Epithelial cell of proximal tubule (primary cell): ENCODE results near the gene HLA-DOB. TPM values are rescaled to one million over a fixed set of nuclear protein-coding genes. Genes with fewer than 3 reads are reported as not detected.
"Not testable (repeated sequence)": the region's sequence is repeated elsewhere in the genome, so short reads cannot be mapped to it uniquely, and the experiment has no call there.

Experiments
- DNase-seq: peaks from one replicate; pipeline ENCODE4 v3.0.0-alpha.2; 2011; ENCODE audit warnings: low read depth
- H3K4me3 ChIP-seq: 2 replicates; pipeline ENCODE4 v1.5.1; 2011; ENCODE audit warnings: low read depth, mild to moderate bottlenecking, low read length
- total RNA-seq: library from RNA; depleted of rRNA; stranded (reverse); fragments of >200 nt; gene quantifications from 2 replicates; pipeline ENCODE4 v1.2.3, GENCODE V29; 2015
- TF ChIP-seq, protein P1 (sequence below): conservative IDR thresholded peaks from 2 replicates; pipeline ENCODE4 v1.5.1; 2012; ENCODE audit warnings: low read depth, mild to moderate bottlenecking, low read length

HLA-DOB gene
- total RNA-seq, 1 donor from 2014 or later = 0.58 TPM

DNA sequence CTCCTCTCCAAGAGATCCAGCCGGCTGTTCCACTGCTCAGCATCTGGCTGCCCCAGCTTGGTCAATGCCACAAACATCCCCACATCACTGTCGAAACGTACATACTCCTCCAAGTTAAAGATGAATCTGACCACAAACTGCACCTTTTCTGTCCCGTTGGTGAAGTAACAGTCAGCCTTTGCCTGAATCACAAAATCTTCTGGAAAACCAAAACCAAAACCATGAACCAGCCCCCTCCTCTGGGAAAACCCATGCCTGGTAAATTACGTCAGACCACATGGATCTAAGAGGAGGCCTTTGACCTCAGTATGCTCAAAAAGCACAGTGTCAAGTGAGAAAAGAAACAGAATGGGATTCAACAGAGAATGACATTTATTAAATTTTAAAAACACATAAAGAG, 1.7 kb downstream of the HLA-DOB start:
- TF ChIP-seq, protein P1, sequence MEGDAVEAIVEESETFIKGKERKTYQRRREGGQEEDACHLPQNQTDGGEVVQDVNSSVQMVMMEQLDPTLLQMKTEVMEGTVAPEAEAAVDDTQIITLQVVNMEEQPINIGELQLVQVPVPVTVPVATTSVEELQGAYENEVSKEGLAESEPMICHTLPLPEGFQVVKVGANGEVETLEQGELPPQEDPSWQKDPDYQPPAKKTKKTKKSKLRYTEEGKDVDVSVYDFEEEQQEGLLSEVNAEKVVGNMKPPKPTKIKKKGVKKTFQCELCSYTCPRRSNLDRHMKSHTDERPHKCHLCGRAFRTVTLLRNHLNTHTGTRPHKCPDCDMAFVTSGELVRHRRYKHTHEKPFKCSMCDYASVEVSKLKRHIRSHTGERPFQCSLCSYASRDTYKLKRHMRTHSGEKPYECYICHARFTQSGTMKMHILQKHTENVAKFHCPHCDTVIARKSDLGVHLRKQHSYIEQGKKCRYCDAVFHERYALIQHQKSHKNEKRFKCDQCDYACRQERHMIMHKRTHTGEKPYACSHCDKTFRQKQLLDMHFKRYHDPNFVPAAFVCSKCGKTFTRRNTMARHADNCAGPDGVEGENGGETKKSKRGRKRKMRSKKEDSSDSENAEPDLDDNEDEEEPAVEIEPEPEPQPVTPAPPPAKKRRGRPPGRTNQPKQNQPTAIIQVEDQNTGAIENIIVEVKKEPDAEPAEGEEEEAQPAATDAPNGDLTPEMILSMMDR = no peak
- no peak for DNase-seq
- no peak overlapping the region for H3K4me3 ChIP-seq

DNA sequence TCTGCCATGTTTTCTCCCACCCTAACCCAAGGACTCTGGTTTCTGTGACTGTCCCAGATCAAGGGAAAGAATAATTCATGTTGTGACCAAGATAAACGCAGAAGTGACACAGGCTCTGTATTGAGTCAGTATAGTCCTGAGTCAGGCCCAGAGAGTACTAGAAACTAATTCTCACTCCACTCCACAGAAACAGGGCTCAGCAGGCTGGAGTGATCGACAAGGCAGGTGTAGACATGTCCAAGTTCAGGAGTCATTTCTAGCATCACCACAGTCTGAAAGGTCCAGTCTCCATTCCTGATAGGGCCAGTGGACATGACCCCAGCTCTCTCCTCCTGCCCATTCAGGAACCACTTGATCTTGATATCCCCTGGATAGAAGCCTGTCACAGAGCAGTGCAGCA, 2.7 kb downstream of the HLA-DOB start:
- TF ChIP-seq, protein P1 = no peak
- no peak overlapping the region for H3K4me3 ChIP-seq
- DNase-seq = no peak

DNA sequence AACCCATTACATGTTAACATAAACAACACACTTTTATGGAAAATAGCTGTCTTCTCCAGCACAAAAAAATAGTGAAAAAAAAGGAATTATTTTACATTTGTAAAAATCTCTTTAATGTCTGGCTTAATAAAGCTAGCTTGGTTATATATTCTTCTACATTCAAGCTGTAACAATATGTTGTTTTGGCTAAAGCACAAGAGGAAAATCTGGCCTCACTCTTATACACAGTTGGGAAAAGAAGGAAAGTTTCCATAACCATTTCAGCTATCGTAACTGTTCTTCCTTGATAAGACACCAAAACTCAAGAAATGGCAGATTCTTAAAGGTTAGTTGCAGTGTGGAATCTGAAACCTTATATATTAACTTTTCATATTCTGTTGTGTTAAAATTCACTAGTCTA, 7.6 kb downstream of the HLA-DOB start:
- no peak overlapping the region for H3K4me3 ChIP-seq
- no peak for DNase-seq
- TF ChIP-seq, protein P1 = no peak

DNA sequence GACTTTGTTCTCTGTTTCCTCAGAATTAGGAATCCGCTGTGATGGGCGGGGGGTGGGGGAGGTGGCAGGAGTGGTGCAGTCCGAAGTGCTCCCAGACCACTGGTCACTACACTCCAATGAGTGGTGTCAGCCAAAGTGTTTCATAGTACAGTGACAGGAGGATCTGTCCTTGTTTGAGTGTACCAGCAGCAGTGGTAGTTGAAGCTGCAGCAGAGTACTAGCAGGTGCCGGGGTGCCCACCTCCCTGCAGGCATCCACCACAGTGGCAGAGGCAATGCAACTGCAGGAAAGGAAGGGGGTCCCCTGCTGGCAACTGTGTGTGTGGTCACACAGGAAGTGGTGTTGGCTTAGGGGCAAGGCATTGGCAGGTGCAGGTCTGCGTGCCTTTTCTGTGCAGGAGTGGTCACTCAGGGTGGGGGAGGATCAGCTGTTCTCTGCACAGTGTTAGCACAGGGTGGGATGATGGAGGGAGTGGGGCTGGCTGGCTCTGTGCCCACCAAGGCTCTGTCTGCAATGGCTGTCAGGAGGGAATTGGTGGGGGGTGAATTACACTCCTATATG, 9.7 kb downstream of the HLA-DOB start:
- TF ChIP-seq, protein P1 = no peak
- DNase-seq = no peak

DNA sequence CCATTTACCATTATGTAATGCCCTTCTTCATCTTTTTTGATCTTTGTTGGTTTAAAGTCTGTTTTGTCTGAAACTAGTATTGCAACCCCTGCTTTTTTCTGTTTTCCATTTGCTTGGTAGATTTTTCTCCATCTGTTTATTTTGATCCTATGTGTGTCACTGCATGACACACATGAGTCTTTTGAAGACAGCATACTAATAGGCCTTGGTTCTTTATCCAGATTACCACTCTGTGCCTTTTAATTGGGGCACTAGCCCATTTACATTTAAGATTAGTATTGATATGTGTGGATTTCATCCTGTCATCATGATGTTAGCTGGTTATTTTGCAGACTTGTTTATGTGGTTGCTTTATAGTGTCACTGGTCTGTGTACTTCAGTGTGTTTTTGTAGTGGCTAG, 11.4 kb downstream of the HLA-DOB start:
- not testable (repeated sequence) for H3K4me3 ChIP-seq, DNase-seq

More for the DNA sequence above, 9.7 kb downstream of the HLA-DOB start:
- no peak overlapping the region for H3K4me3 ChIP-seq

DNA sequence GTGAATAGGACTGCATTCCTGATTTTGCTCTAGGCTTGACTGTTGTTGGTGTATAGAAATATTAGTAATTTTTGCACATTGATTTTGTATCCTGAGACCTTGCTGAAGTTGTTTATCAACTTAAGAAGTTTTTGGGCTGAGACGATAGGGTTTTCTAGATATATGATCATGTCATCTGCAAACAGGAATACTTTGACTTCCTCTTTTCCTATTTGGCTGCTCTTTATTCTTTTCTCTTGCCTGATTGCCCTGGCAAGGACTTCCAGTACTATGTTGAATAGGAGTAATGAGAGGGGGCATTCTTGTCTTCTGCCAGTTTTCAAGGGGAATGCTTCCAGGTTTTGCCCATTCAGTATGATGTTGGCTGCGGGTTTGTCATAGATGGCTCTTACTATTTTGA, 13.4 kb downstream of the HLA-DOB start:
- no peak for DNase-seq
- TF ChIP-seq, protein P1 = no peak
- H3K4me3 ChIP-seq = no peak overlapping the region

DNA sequence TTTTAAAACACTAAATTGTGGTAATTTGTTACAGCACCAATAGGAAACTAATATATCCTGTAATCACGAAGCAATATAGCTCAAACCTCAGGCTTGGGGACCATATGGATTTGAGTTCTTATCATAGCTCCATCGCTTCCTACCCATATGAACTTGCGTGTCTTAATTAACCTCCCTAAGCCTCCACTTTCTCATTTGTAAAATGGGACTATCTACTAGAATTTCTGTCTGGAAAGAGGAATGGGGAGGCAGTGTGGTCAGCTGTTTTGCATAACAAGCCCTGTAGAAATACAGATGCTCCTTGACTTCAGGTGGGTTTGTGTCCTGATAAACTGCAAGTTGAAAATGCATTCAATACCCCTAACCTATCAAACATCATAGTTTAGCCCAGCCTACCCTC, 17.1 kb downstream of the HLA-DOB start:
- no peak overlapping the region for H3K4me3 ChIP-seq
- TF ChIP-seq, protein P1 = no peak
- DNase-seq = no peak
